Sigmoid colon (tissue), 4 donors: Measurements from ENCODE around the gene FBXO17.

Source experiments
- EP300 ChIP-seq, 4 donors: sonication (generic); formaldehyde crosslinking; IDR thresholded peaks; one replicate each; pipeline ENCODE4 v1.6.1; 2017; ENCODE audit warnings: antibody characterized with exemption in 4 of 4
- POLR2A ChIP-seq, 2 donors: fragments of 450-650 bp; IDR thresholded peaks; one replicate each; pipeline ENCODE4 v1.6.1; 2016; ENCODE audit warnings: antibody characterized with exemption in 2 of 2, mild to moderate bottlenecking in 2 of 2, moderate library complexity in 2 of 2
- POLR2AphosphoS5 ChIP-seq, 4 donors: sonication (generic); formaldehyde crosslinking; IDR thresholded peaks; one replicate each; pipeline ENCODE4 v1.6.1; 2017; ENCODE audit warnings: antibody characterized with exemption in 4 of 4
- TF ChIP-seq, protein P1 (sequence below), 4 experiments: fragments of 450-650 bp in 3 of 4; fragments of 200-600 bp in 1 of 4; IDR thresholded peaks; one replicate each; pipeline ENCODE4 v1.5.1; 2016 to 2019; ENCODE audit warnings: antibody characterized with exemption in 4 of 4, mild to moderate bottlenecking in 3 of 4, moderate library complexity in 2 of 4

DNA sequence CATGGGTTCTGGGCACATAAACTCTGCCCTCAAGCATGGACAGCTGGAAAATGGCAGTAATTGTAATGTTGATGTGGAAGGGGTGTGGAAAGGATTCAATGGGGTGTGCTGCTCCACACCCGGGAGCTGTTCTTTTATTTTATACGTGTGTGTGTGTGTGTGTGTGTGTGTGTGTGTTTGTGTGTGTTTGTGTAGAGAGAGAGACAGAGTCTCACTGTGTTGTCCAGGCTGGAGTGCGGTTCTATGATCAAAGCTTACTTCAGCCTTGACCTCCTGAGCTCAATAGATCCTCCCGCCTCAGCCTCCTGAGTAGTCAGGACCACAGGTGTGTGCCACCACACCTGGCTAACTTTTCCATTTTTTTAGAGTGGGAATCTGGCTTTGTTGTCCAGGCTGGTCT is 42.0 kb downstream of the FBXO17 start:
- TF ChIP-seq EP300 (IDR thresholded peaks at IDR 0.05) (no peak), POLR2A (IDR thresholded peaks at IDR 0.05) (no peak), POLR2AphosphoS5 (IDR thresholded peaks at IDR 0.05) (no peak)
- TF ChIP-seq, protein P1, sequence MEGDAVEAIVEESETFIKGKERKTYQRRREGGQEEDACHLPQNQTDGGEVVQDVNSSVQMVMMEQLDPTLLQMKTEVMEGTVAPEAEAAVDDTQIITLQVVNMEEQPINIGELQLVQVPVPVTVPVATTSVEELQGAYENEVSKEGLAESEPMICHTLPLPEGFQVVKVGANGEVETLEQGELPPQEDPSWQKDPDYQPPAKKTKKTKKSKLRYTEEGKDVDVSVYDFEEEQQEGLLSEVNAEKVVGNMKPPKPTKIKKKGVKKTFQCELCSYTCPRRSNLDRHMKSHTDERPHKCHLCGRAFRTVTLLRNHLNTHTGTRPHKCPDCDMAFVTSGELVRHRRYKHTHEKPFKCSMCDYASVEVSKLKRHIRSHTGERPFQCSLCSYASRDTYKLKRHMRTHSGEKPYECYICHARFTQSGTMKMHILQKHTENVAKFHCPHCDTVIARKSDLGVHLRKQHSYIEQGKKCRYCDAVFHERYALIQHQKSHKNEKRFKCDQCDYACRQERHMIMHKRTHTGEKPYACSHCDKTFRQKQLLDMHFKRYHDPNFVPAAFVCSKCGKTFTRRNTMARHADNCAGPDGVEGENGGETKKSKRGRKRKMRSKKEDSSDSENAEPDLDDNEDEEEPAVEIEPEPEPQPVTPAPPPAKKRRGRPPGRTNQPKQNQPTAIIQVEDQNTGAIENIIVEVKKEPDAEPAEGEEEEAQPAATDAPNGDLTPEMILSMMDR (IDR thresholded peaks at IDR 0.05) = no peak
